ENCODE results near the gene CAV2.

Gene CAV2

GRCh38 chr7:116500078-116500853, 728 bp downstream of the CAV2 start:
- Histone ChIP-seq H3K27ac (ENCODE audit: low read depth, low read length) (no peak overlapping the region), H3K79me2 (ENCODE audit: insufficient read depth, low read length) (no peaks in the 10 kb centered on the region), H3K9ac (ENCODE audit: low read length) (no peak overlapping the region), H3K9me2 (replicated peaks; ENCODE audit: insufficient read depth, low read length) (no peaks in the 10 kb centered on the region), H2AFZ (ENCODE audit: low read depth, low read length, severe bottlenecking) (no peak overlapping the region), H3K27me3 (ENCODE audit: low read length) (no peaks in the 10 kb centered on the region; the same call in 1 of the 2 replicates), H3F3A (ENCODE audit: insufficient read depth) (no peaks in the 10 kb centered on the region), H3K4me3 (ENCODE audit: insufficient read depth, low read length, poor library complexity, severe bottlenecking) (no peak overlapping the region), H3K36me3 (ENCODE audit: low read length) (no peaks in the 10 kb centered on the region), H3K9me3 (ENCODE audit: insufficient read depth, low read length) (no peaks in the 10 kb centered on the region), H3K4me2 (ENCODE audit: low read depth, low read length, poor library complexity, severe bottlenecking) (no peak overlapping the region), H4K20me1 (ENCODE audit: low read depth, low read length) (no peaks in the 10 kb centered on the region)
- TF ChIP-seq, protein P1, sequence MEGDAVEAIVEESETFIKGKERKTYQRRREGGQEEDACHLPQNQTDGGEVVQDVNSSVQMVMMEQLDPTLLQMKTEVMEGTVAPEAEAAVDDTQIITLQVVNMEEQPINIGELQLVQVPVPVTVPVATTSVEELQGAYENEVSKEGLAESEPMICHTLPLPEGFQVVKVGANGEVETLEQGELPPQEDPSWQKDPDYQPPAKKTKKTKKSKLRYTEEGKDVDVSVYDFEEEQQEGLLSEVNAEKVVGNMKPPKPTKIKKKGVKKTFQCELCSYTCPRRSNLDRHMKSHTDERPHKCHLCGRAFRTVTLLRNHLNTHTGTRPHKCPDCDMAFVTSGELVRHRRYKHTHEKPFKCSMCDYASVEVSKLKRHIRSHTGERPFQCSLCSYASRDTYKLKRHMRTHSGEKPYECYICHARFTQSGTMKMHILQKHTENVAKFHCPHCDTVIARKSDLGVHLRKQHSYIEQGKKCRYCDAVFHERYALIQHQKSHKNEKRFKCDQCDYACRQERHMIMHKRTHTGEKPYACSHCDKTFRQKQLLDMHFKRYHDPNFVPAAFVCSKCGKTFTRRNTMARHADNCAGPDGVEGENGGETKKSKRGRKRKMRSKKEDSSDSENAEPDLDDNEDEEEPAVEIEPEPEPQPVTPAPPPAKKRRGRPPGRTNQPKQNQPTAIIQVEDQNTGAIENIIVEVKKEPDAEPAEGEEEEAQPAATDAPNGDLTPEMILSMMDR (IDR thresholded peaks at IDR 0.05; ENCODE audit: insufficient read depth, low read length, poor library complexity, severe bottlenecking) = no peak
- TF ChIP-seq EZH2phosphoT487 (conservative IDR thresholded peaks at IDR 0.05; ENCODE audit: low read length) = no peak

- Histone ChIP-seq H3K27me3 (ENCODE audit: low read length) (no peaks in the 10 kb centered on the region), H3K9me2 (replicated peaks; ENCODE audit: insufficient read depth, low read length) (no peaks in the 10 kb centered on the region), H3K9ac (ENCODE audit: low read length) (no peak overlapping the region)
Measured at GRCh38 chr7:116501425-116502167, 2.1 kb downstream of the CAV2 start.

DNA sequence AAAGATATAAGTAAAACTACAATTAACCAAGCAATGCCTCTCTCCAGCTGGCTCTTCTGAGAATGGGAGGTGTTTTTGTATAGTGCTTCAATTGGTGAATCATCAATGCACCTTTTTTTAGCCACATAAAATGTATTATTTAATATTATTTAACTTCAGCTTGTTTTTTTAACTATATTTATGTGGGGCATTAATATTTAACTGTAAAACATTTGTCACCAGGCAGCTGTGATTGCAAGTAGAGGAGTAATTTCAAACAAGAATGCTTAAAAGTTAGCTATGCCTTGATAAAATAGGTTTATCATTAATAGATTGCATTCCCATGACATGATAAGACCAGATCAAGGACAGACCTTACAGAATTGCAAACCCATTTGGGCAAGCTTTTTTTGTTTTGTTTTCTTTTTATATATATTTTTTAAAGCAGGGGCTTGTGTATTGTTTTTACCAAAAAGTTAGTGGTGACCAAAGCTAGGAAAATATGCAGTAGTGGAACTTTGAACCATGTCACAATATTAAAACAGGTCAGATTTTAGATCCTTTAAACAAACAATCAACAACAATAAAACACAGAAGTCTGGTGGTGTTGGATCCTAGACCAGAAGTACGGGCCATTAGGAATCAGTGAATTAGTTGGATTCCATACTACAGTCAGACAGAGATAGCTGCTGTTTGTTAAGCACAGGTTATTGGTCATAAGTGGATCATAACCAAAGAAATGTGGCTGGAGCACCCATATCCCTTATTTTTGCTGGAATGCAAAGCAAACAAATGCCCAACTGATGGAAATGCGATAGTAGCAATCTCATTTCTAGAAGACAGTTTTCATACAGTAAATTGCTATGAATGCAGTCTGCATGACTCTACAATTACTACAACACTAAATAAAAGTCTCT, 2.9 kb downstream of the CAV2 start:
- TF ChIP-seq, protein P1 (IDR thresholded peaks at IDR 0.05; ENCODE audit: insufficient read depth, low read length, poor library complexity, severe bottlenecking) = no peak
- TF ChIP-seq EZH2phosphoT487 (conservative IDR thresholded peaks at IDR 0.05; ENCODE audit: low read length) = no peak
- Histone ChIP-seq H3K79me2 (ENCODE audit: insufficient read depth, low read length) (no peaks in the 10 kb centered on the region), H3K27me3 (ENCODE audit: low read length) (no peaks in the 10 kb centered on the region), H3K9me2 (replicated peaks; ENCODE audit: insufficient read depth, low read length) (no peaks in the 10 kb centered on the region), H3K9ac (ENCODE audit: low read length) (no peak overlapping the region), H3F3A (ENCODE audit: insufficient read depth) (no peaks in the 10 kb centered on the region), H3K4me2 (ENCODE audit: low read depth, low read length, poor library complexity, severe bottlenecking) (no peak overlapping the region), H3K4me3 (ENCODE audit: insufficient read depth, low read length, poor library complexity, severe bottlenecking) (no peak overlapping the region), H3K9me3 (ENCODE audit: insufficient read depth, low read length) (no peaks in the 10 kb centered on the region), H4K20me1 (ENCODE audit: low read depth, low read length) (no peaks in the 10 kb centered on the region), H3K27ac (ENCODE audit: low read depth, low read length) (no peak overlapping the region), H2AFZ (ENCODE audit: low read depth, low read length, severe bottlenecking) (no peak overlapping the region), H3K36me3 (ENCODE audit: low read length) (no peaks in the 10 kb centered on the region)

More at GRCh38 chr7:116501425-116502167, 2.1 kb downstream of the CAV2 start:
- H3K4me2 ChIP-seq (ENCODE audit: low read depth, low read length, poor library complexity, severe bottlenecking) = no peak overlapping the region
- H3K36me3 ChIP-seq (ENCODE audit: low read length) = no peaks in the 10 kb centered on the region
- no peaks in the 10 kb centered on the region for H3K79me2 ChIP-seq (ENCODE audit: insufficient read depth, low read length)
- H3F3A ChIP-seq (ENCODE audit: insufficient read depth) = no peaks in the 10 kb centered on the region
- TF ChIP-seq, protein P1 (IDR thresholded peaks at IDR 0.05; ENCODE audit: insufficient read depth, low read length, poor library complexity, severe bottlenecking) = no peak
- TF ChIP-seq EZH2phosphoT487 (conservative IDR thresholded peaks at IDR 0.05; ENCODE audit: low read length) = no peak
- H3K4me3 ChIP-seq (ENCODE audit: insufficient read depth, low read length, poor library complexity, severe bottlenecking) = no peak overlapping the region
- H3K27ac ChIP-seq (ENCODE audit: low read depth, low read length) = no peak overlapping the region
- no peaks in the 10 kb centered on the region for H3K9me3 ChIP-seq (ENCODE audit: insufficient read depth, low read length)
- H4K20me1 ChIP-seq (ENCODE audit: low read depth, low read length) = no peaks in the 10 kb centered on the region
- H2AFZ ChIP-seq (ENCODE audit: low read depth, low read length, severe bottlenecking) = no peak overlapping the region

Measured in SU-DHL-6 (cell line).